HEK293 (cell line): ENCODE results near the gene TNN.
"Not testable (repeated sequence)": the region's sequence is repeated elsewhere in the genome, so short reads cannot be mapped to it uniquely, and the experiment has no call there.

Experiments used
- CTCF ChIA-PET: fragments of 350-600 bp; formaldehyde crosslinking; extraction: SDS; loops from one replicate; lab custom pipeline; 2021; ENCODE audit warnings: antibody characterized with exemption; lab: Yijun Ruan, JAX
- POLR2A ChIA-PET: fragments of 300-600 bp; formaldehyde crosslinking; extraction: SDS; loops from one replicate; lab custom pipeline; 2020; ENCODE audit warnings: antibody characterized with exemption, inconsistent platforms; lab: Yijun Ruan, JAX
- H3K27ac ChIP-seq: fragments of 200-500 bp; sonication (Bioruptor generic); 2 replicates; pipeline ENCODE4 v1.5.1; 2014; ENCODE audit warnings: low read depth, low read length, control low read depth, inconsistent platforms; ENCODE audit errors: extremely low read depth
- H3K36me3 ChIP-seq, 2 experiments: fragments of 200-500 bp in 1 of 2; sonication (Bioruptor generic) in 1 of 2; 1 replicate in 1 of 2; 2 replicates in 1 of 2; pipeline ENCODE4 v1.5.1; 2014 to 2017; ENCODE audit warnings: inconsistent platforms in 2 of 2, low read length in 2 of 2; ENCODE audit not compliant: control insufficient read depth in 2 of 2, insufficient read depth in 1 of 2
- H3K4me1 ChIP-seq: fragments of 200-500 bp; sonication (Bioruptor generic); 2 replicates; pipeline ENCODE4 v1.5.1; 2014; ENCODE audit warnings: mild to moderate bottlenecking, low read length, inconsistent platforms; ENCODE audit not compliant: control insufficient read depth, insufficient read depth
- H3K4me3 ChIP-seq: 2 replicates; pipeline ENCODE4 v1.5.1; 2011; ENCODE audit warnings: low read depth, mild to moderate bottlenecking, control low read depth, low read length, moderate library complexity
- H3K9me3 ChIP-seq: fragments of 200-500 bp; sonication (Bioruptor generic); 2 replicates; pipeline ENCODE4 v1.5.1; 2014; ENCODE audit warnings: low read depth, low read length, inconsistent platforms; ENCODE audit not compliant: control insufficient read depth, insufficient read depth
- ATF2 ChIP-seq: fragments of 450-650 bp; formaldehyde crosslinking; IDR thresholded peaks from 2 replicates; pipeline ENCODE4 v1.5.1; 2016; ENCODE audit warnings: missing biosample characterization, missing genetic modification characterization, low read depth
- GFI1B ChIP-seq: fragments of 450-650 bp; formaldehyde crosslinking; IDR thresholded peaks from 2 replicates; pipeline ENCODE4 v1.5.1; 2016; ENCODE audit warnings: missing biosample characterization, missing genetic modification characterization
- PRDM6 ChIP-seq: fragments of 450-650 bp; formaldehyde crosslinking; IDR thresholded peaks from 2 replicates; pipeline ENCODE4 v1.5.1; 2017; ENCODE audit warnings: missing biosample characterization, missing genetic modification characterization
- YY2 ChIP-seq: fragments of 450-650 bp; formaldehyde crosslinking; IDR thresholded peaks from 2 replicates; pipeline ENCODE4 v1.5.1; 2016; ENCODE audit warnings: missing biosample characterization, missing genetic modification characterization
- ZBTB10 ChIP-seq: fragments of 450-650 bp; formaldehyde crosslinking; IDR thresholded peaks from 2 replicates; pipeline ENCODE4 v1.5.1; 2016; ENCODE audit warnings: missing biosample characterization, missing genetic modification characterization
- ZBTB44 ChIP-seq: fragments of 450-650 bp; IDR thresholded peaks from 2 replicates; pipeline ENCODE4 v1.5.1; 2018; ENCODE audit warnings: missing biosample characterization, mild to moderate bottlenecking, missing genetic modification characterization
- ZFP69B ChIP-seq: fragments of 450-650 bp; formaldehyde crosslinking; IDR thresholded peaks from 2 replicates; pipeline ENCODE4 v1.5.1; 2016; ENCODE audit warnings: missing biosample characterization, missing genetic modification characterization
- ZNF146 ChIP-seq: fragments of 450-650 bp; formaldehyde crosslinking; IDR thresholded peaks from 2 replicates; pipeline ENCODE4 v1.5.1; 2016; ENCODE audit warnings: missing biosample characterization, missing genetic modification characterization
- ZNF221 ChIP-seq: fragments of 450-650 bp; formaldehyde crosslinking; IDR thresholded peaks from 2 replicates; pipeline ENCODE4 v1.5.1; 2017; ENCODE audit warnings: missing biosample characterization, missing genetic modification characterization, borderline replicate concordance
- ZNF362 ChIP-seq: fragments of 450-650 bp; formaldehyde crosslinking; IDR thresholded peaks from 2 replicates; pipeline ENCODE4 v1.5.1; 2016; ENCODE audit warnings: missing biosample characterization, missing genetic modification characterization
- ZNF514 ChIP-seq: fragments of 450-650 bp; formaldehyde crosslinking; IDR thresholded peaks from 2 replicates; pipeline ENCODE4 v1.5.1; 2016; ENCODE audit warnings: missing biosample characterization, missing genetic modification characterization
- ZNF544 ChIP-seq: fragments of 450-650 bp; formaldehyde crosslinking; IDR thresholded peaks from 2 replicates; pipeline ENCODE4 v1.5.0; 2017; ENCODE audit warnings: missing biosample characterization, missing genetic modification characterization
- ZNF580 ChIP-seq: fragments of 450-650 bp; formaldehyde crosslinking; IDR thresholded peaks from 2 replicates; pipeline ENCODE4 v1.5.1; 2016; ENCODE audit warnings: missing biosample characterization, missing genetic modification characterization
- ZNF623 ChIP-seq: fragments of 450-650 bp; formaldehyde crosslinking; IDR thresholded peaks from 2 replicates; pipeline ENCODE4 v1.5.1; 2016; ENCODE audit warnings: missing biosample characterization, missing genetic modification characterization
- ZNF664 ChIP-seq: fragments of 450-650 bp; formaldehyde crosslinking; IDR thresholded peaks from 2 replicates; pipeline ENCODE4 v1.5.1; 2016; ENCODE audit warnings: missing biosample characterization, missing genetic modification characterization
- ZNF830 ChIP-seq: fragments of 450-650 bp; IDR thresholded peaks from 2 replicates; pipeline ENCODE4 v1.5.0; 2018; ENCODE audit warnings: missing biosample characterization, missing genetic modification characterization, low read depth, mild to moderate bottlenecking, moderate library complexity

The TNN gene

GRCh38 chr1:175023922-175024242, 43.8 kb upstream of the TNN start:
- H3K4me1 ChIP-seq, H3K9me3 ChIP-seq, H3K27ac ChIP-seq: not testable (repeated sequence)
- H3K36me3 ChIP-seq = peaks cover 0 to 11% of the 10 kb centered on the region in 2 experiments; a peak in 2 of 3 replicates
- ChIA-PET POLR2A (interaction anchor here (0.7 to 3.8 kb wide), 10 partner anchors 9 to 1187 kb away, joined by 3 to 58 read pairs (median 5); partner anchors contain the start of gene CACYBP), CTCF (interaction anchor here (0.6 to 1.0 kb wide), 3 partner anchors 17 to 1465 kb away, joined by 3 read pairs; no protein-coding TSS in a partner anchor)
- peak overlapping the region; percentile 95 for H3K4me3 ChIP-seq

GRCh38 chr1:175024773-175025172, 42.9 kb upstream of the TNN start:
- POLR2A ChIA-PET = interaction anchor here (0.7 to 3.8 kb wide), 2 partner anchors 25 to 151 kb away, joined by 3 to 58 read pairs; partner anchors contain the start of gene CACYBP
- no peak overlapping the region for H3K4me3 ChIP-seq
- CTCF ChIA-PET = interaction anchor here (1.0 kb wide), 1 partner anchor 95 kb away, joined by 3 read pairs; no protein-coding TSS in a partner anchor
- H3K9me3 ChIP-seq = no peaks in the 10 kb centered on the region
- peaks cover 0 to 8% of the 10 kb centered on the region in 2 experiments; a peak in 2 of 3 replicates for H3K36me3 ChIP-seq
- TF ChIP-seq GFI1B (tag by site-specific recombination) (no peak), ZNF544 (no peak), ZNF514 (no peak), ZFP69B (tag by site-specific recombination) (no peak), PRDM6 (tag by site-specific recombination) (no peak), ZNF362 (tag by site-specific recombination) (no peak), YY2 (tag by site-specific recombination) (no peak), ATF2 (tag by site-specific recombination) (no peak), ZNF830 (tag by site-specific recombination) (no peak), ZNF146 (tag by site-specific recombination) (peak; percentile 96), ZNF623 (tag by site-specific recombination) (no peak), ZBTB44 (tag by site-specific recombination) (no peak), ZBTB10 (no peak), ZNF664 (tag by site-specific recombination) (no peak), ZNF221 (no peak), ZNF580 (tag by site-specific recombination) (0 out of 2 replicates have a peak, but pooled peaks have one; percentile 24)
- no peak overlapping the region for H3K27ac ChIP-seq
- no peaks in the 10 kb centered on the region; the same call in 1 of the 2 replicates for H3K4me1 ChIP-seq
